HepG2 (cell line): ENCODE data around the gene TMBIM1. TPM values are rescaled to one million over a fixed set of nuclear protein-coding genes. Genes with fewer than 3 reads are reported as not detected.

Source experiments
- ATAC-seq: fragments of 200-7000 bp; cut with Tn5 transposase; 3 replicates; pipeline ENCODE4 v1.9.1; 2020; ENCODE audit warnings: mild to moderate bottlenecking, moderate library complexity
- BruUV-seq: library from RNA; stranded (reverse); fragments of 400-500 nt; replicated peaks from 2 replicates; lab custom pipeline; 2021; lab: Mats Ljungman, UMichigan
- CTCF ChIA-PET: fragments of 300-600 bp; formaldehyde crosslinking; extraction: SDS; loops from one replicate; lab custom pipeline; 2021; ENCODE audit warnings: low total read pairs, inconsistent platforms, low intra/inter-chr PET ratio; lab: Yijun Ruan, JAX
- POLR2A ChIA-PET: fragments of 350-600 bp; sonication (Branson Sonifier 250); formaldehyde crosslinking; loops from one replicate; lab custom pipeline; 2020; ENCODE audit warnings: antibody characterized with exemption, inconsistent platforms; lab: Yijun Ruan, JAX
- DNase-seq: peaks from one replicate; pipeline ENCODE4 v3.0.0-alpha.2; 2015; ENCODE audit warnings: low spot score
- FAIRE-seq: peaks from 3 replicates; lab custom pipeline; 2011; peaks lifted over from hg19 to GRCh38; lab: Jason Lieb, UNC
- H2AFZ ChIP-seq: one replicate; pipeline ENCODE4 v1.6.1; 2011; ENCODE audit warnings: low read length, inconsistent platforms
- H3K27ac ChIP-seq: fragments of 300-600 bp; 3 replicates; pipeline ENCODE4 v1.8.0; 2011; ENCODE audit warnings: mixed run types, mild to moderate bottlenecking, mixed read lengths, low read length, inconsistent platforms; ENCODE audit not compliant: insufficient read depth; ENCODE audit errors: extremely low read length
- H3K27me3 ChIP-seq, 2 experiments: fragments of 200-600 bp in 1 of 2; 2 replicates in 1 of 2; 3 replicates in 1 of 2; pipeline versions ENCODE4 v1.6.0 to v1.8.0; 2011; ENCODE audit warnings: low read length in 2 of 2, mild to moderate bottlenecking in 2 of 2, moderate library complexity in 2 of 2, inconsistent platforms in 1 of 2; ENCODE audit not compliant: insufficient read depth in 2 of 2, control insufficient read depth in 1 of 2
- H3K36me3 ChIP-seq, 2 experiments: fragments of 200-600 bp in 1 of 2; replicated peaks in 1 of 2; 2 replicates in 1 of 2; 3 replicates in 1 of 2; pipeline versions ENCODE4 v1.5.1 to v1.8.0; 2011; ENCODE audit warnings: low read length in 2 of 2, inconsistent platforms in 1 of 2; ENCODE audit not compliant: insufficient read depth in 2 of 2, control insufficient read depth in 1 of 2
- H3K4me1 ChIP-seq: 2 replicates; pipeline ENCODE4 v1.5.1; 2012; ENCODE audit warnings: low read length, inconsistent platforms; ENCODE audit not compliant: insufficient read depth
- H3K4me2 ChIP-seq: 2 replicates; pipeline ENCODE4 v1.6.0; 2011; ENCODE audit warnings: low read depth, low read length, inconsistent platforms
- H3K4me3 ChIP-seq, 3 experiments: fragments of 200-600 bp in 1 of 3; sonication (generic), shearing (Covaris generic) in 1 of 3; replicated peaks in 1 of 3; 2 replicates each; pipeline ENCODE4 v1.5.1; 2011 to 2016; ENCODE audit warnings: low read length in 3 of 3, inconsistent platforms in 2 of 3, low read depth in 2 of 3, mild to moderate bottlenecking in 2 of 3, control low read depth in 1 of 3, mixed read lengths in 1 of 3; ENCODE audit not compliant: insufficient read depth in 1 of 3
- H3K79me2 ChIP-seq: one replicate; pipeline ENCODE4 v1.6.1; 2011; ENCODE audit warnings: low read length, inconsistent platforms; ENCODE audit not compliant: insufficient read depth
- H3K9ac ChIP-seq: 2 replicates; pipeline ENCODE4 v1.6.0; 2011; ENCODE audit warnings: mild to moderate bottlenecking, low read depth, low read length, inconsistent platforms; ENCODE audit not compliant: insufficient read depth
- H3K9me3 ChIP-seq: 2 replicates; pipeline ENCODE4 v1.5.1; 2012; ENCODE audit warnings: mild to moderate bottlenecking, low read length
- H4K20me1 ChIP-seq: 2 replicates; pipeline ENCODE4 v1.6.0; 2011; ENCODE audit warnings: inconsistent platforms, mild to moderate bottlenecking, low read length, moderate library complexity; ENCODE audit not compliant: insufficient read depth
- FOXA3 ChIP-seq: IDR thresholded peaks from 2 replicates; pipeline ENCODE4 v1.6.1; 2016; ENCODE audit warnings: missing genetic modification reagents, missing compliant biosample characterization
- FOXJ3 ChIP-seq: sonication (generic); formaldehyde crosslinking; IDR thresholded peaks from 2 replicates; pipeline ENCODE4 v1.4.0; 2020; ENCODE audit warnings: missing genetic modification reagents, mild to moderate bottlenecking, borderline replicate concordance
- KLF9 ChIP-seq: IDR thresholded peaks from 2 replicates; pipeline ENCODE4 v1.6.1; 2016; ENCODE audit warnings: low read depth
- MAF1 ChIP-seq: sonication (generic); formaldehyde crosslinking; IDR thresholded peaks from 2 replicates; pipeline ENCODE4 v1.5.0; 2020; ENCODE audit warnings: missing genetic modification reagents, borderline replicate concordance
- MED1 ChIP-seq: sonication (generic); formaldehyde crosslinking; IDR thresholded peaks from 2 replicates; pipeline ENCODE4 v1.4.0; 2020; ENCODE audit warnings: missing genetic modification reagents
- NFKB2 ChIP-seq: sonication (generic); formaldehyde crosslinking; IDR thresholded peaks from 2 replicates; pipeline ENCODE4 v1.4.0; 2020; ENCODE audit warnings: missing genetic modification reagents, borderline replicate concordance
- PTBP1 ChIP-seq: fragments of 200-400 bp; formaldehyde crosslinking; IDR thresholded peaks from 2 replicates; pipeline ENCODE4 v1.6.1; 2018; ENCODE audit warnings: low read length, low read depth; ENCODE audit not compliant: poor library complexity, severe bottlenecking
- RFX3 ChIP-seq: IDR thresholded peaks from 2 replicates; pipeline ENCODE4 v1.6.1; 2016; ENCODE audit warnings: missing biosample characterization, missing genetic modification reagents
- SMAD9 ChIP-seq: sonication (generic); formaldehyde crosslinking; IDR thresholded peaks from 2 replicates; pipeline ENCODE4 v1.5.1; 2020; ENCODE audit warnings: mild to moderate bottlenecking, missing genetic modification reagents
- STAG1 ChIP-seq: sonication (generic); formaldehyde crosslinking; IDR thresholded peaks from 2 replicates; pipeline ENCODE4 v1.4.0; 2020; ENCODE audit warnings: missing genetic modification reagents
- TBL1XR1 ChIP-seq: fragments of 150-350 bp; IDR thresholded peaks from 2 replicates; pipeline ENCODE4 v1.6.1; 2014; ENCODE audit warnings: borderline replicate concordance, low read length; ENCODE audit not compliant: partially characterized antibody
- TOPORS ChIP-seq: sonication (generic); formaldehyde crosslinking; IDR thresholded peaks from 2 replicates; pipeline ENCODE4 v1.8.0; 2023; ENCODE audit warnings: mild to moderate bottlenecking, missing genetic modification reagents
- ZFYVE20 ChIP-seq: sonication (generic); formaldehyde crosslinking; IDR thresholded peaks from 2 replicates; pipeline ENCODE4 v1.8.0; 2023; ENCODE audit warnings: low read depth, mild to moderate bottlenecking, moderate library complexity, missing genetic modification reagents, borderline replicate concordance
- ZNF124 ChIP-seq: sonication (generic); formaldehyde crosslinking; IDR thresholded peaks from 2 replicates; pipeline ENCODE4 v1.4.0; 2020; ENCODE audit warnings: missing genetic modification reagents
- ZNF382 ChIP-seq: sonication (generic); formaldehyde crosslinking; IDR thresholded peaks from 2 replicates; pipeline ENCODE4 v1.5.0; 2020; ENCODE audit warnings: missing genetic modification reagents, mild to moderate bottlenecking, borderline replicate concordance
- ZNF552 ChIP-seq: sonication (generic); formaldehyde crosslinking; IDR thresholded peaks from 2 replicates; pipeline ENCODE4 v1.9.0; 2022; ENCODE audit warnings: missing genetic modification reagents, mild to moderate bottlenecking, borderline replicate concordance
- ZSCAN9 ChIP-seq: IDR thresholded peaks from 2 replicates; pipeline ENCODE4 v1.6.1; 2016; ENCODE audit warnings: borderline replicate concordance
- WGBS: methylation state at CpG from one replicate; pipeline ENCODE4 v1.1.6; 2017; ENCODE audit warnings: low lambda C conversion rate; 5-methylcytosine and 5-hydroxymethylcytosine counted together
- in situ Hi-C: cut with HindIII; loops from 2 replicates; pipeline ENCODE4 v1.10.0; 2017; ENCODE audit warnings: low pct_unique_long_range_greater_than_20kb; ENCODE audit not compliant: extremely low pct_ligation_motif_present
- intact Hi-C: fragments of 100-400 bp; cut with micrococcal nuclease; formaldehyde crosslinking; loops from one replicate; pipeline ENCODE4 v1.10.0; 2022; ENCODE audit not compliant: unreplicated experiment
- polyA plus RNA-seq, 8 experiments: library from polyadenylated mRNA; depleted of rRNA in 3 of 8; stranded (reverse) in 7 of 8; unstranded in 1 of 8; fragments of >200 nt; fragmentation: Illumina TruSeq in 4 of 8; extraction: Trizol in 4 of 8; gene quantifications; 2 replicates each; pipeline versions ENCODE4 v1.2.1 to v1.2.3, GENCODE V29; 2011 to 2016; ENCODE audit warnings: low read depth in 4 of 8, missing spikeins in 1 of 8, mixed read lengths in 1 of 8; ENCODE audit not compliant: insufficient read depth in 1 of 8
- total RNA-seq, 5 experiments: library from RNA; depleted of rRNA; stranded (reverse); fragments of >200 nt; fragmentation: Illumina TruSeq; extraction: Trizol; gene quantifications; 2 replicates each; pipeline ENCODE4 v1.2.3, GENCODE V29; 2016; ENCODE audit warnings: low read depth in 1 of 5
- TF ChIP-seq, protein P1 (sequence below): sonication (generic); formaldehyde crosslinking; IDR thresholded peaks from 2 replicates; pipeline ENCODE4 v1.9.0; 2021; ENCODE audit warnings: missing genetic modification reagents, borderline replicate concordance

TMBIM1 gene
- total and polyA plus RNA-seq, 2 of the 13 experiments (the other 11 are each of a cell fraction or from before 2014, with no cell fraction given): 127 to 139 TPM

DNA sequence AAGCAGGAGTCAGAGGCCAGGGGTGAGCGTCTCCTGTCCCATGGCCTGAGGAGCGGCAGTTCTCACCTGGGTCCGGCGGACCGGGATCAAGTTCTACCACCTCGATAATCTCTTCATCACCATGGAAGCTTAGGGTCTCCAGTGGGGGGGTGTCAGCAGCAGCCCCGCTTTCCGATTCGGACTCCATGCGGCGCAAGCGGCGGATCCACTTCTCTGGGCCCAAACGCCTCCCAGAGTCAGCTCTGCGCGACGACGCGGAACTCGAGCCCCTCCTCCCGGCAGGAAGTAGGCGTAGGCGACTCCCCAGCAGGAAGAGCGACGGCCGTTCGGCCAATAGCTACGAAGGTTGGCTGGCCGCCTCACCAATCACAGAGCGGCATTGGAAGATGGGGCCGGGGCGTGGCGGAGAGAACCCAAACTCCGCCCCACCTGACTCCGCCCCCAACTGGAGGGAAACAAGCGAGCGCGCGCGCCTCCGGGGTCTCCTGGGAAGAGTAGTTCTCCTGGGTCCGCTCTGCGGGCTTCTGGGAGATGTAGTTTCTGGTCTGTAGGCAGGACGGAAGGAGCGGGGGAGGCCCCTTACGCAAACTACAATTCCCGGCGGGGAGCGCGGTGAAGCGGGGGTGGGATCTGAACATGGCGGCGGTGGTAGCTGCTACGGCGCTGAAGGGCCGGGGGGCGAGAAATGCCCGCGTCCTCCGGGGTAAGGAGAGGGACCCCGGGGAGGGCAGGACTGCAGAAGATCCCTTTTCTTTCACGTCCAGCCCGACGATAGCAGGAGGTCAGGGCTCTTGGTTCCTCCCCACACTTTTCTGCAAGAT, 22.2 kb downstream of the TMBIM1 start, which contains the start of the genes AAMP and PNKD:
Gene AAMP (minus strand): TSS at position 238 of the 821 bp plus-strand sequence. CDS start 51 bp downstream, at position 187.
Gene PNKD (plus strand): TSS at position 620 of the 821 bp plus-strand sequence. CDS start 17 bp downstream, at position 637.
- no TSS peak for BruUV-seq
- CTCF ChIA-PET: interaction anchor here (1.2 to 1.4 kb wide), 2 partner anchors 84 to 196 kb away, joined by 4 read pairs; no protein-coding TSS in a partner anchor
- DNase-seq (peak; percentile 100), FAIRE-seq (peak; percentile 95), ATAC-seq (peak; percentile 87)
- peak within 1 kb of the TSS; percentile 92 for H3K9ac ChIP-seq
- no peaks in the 10 kb centered on the region for H4K20me1 ChIP-seq
- peak within 1 kb of the TSS; percentile 78 to 97 (median 96) for H3K4me3 ChIP-seq
- WGBS: 2% methylated on average over 33 of the region's 64 CpGs
- H3K27ac ChIP-seq: peak within 1 kb of the TSS; percentile 80
- no peaks in the 10 kb centered on the region for H3K9me3 ChIP-seq
- POLR2A ChIA-PET: interaction anchor here (0.8 to 7.5 kb wide), 23 partner anchors 11 to 1772 kb away, joined by 3 to 121 read pairs (median 5); partner anchors contain the start of genes ARPC2, BCS1L, CATIP and CTDSP1
- no peaks in the 10 kb centered on the region; a peak in 1 of 5 replicates for H3K27me3 ChIP-seq
- intact Hi-C loops (loop anchor here (1.0 to 5.0 kb wide), 4 partner anchors 17 to 83 kb away; partner anchors contain the start of gene ARPC2), in situ Hi-C loops (loop anchor here (5.0 to 10.0 kb wide), 2 partner anchors 195 to 377 kb away; no protein-coding TSS in a partner anchor)
- peaks cover 58% of the 10 kb centered on the region for H3K4me1 ChIP-seq
- H3K36me3 ChIP-seq: peaks cover 19 to 43% of the 10 kb centered on the region in 2 experiments
- H2AFZ ChIP-seq: peak within 1 kb of the TSS; percentile 5
- peak within 1 kb of the TSS; percentile 99 for H3K4me2 ChIP-seq
- peaks cover 21% of the 10 kb centered on the region for H3K79me2 ChIP-seq
- TF ChIP-seq KLF9 (CRISPR knock-in tag) (peak; percentile 58; the same call in 1 of the 2 replicates), FOXA3 (peak; percentile 71), SMAD9 (CRISPR knock-in tag) (no peak; the same call in 1 of the 2 replicates), FOXJ3 (CRISPR knock-in tag) (peak; percentile 58; the same call in 1 of the 2 replicates), TBL1XR1 (peak; percentile 51), ZFYVE20 (CRISPR knock-in tag) (no peak), STAG1 (CRISPR knock-in tag) (peak; percentile 34), ZNF382 (no peak), ZNF552 (CRISPR knock-in tag) (peak; percentile 92; the same call in 1 of the 2 replicates), PTBP1 (peak; percentile 48), ZNF124 (peak; percentile 76; the same call in 1 of the 2 replicates), NFKB2 (peak; percentile 68), TOPORS (CRISPR knock-in tag) (peak; percentile 20; the same call in 1 of the 2 replicates), MAF1 (CRISPR knock-in tag) (0 out of 2 replicates have a peak, but pooled peaks have one; percentile 19), MED1 (CRISPR knock-in tag) (peak; percentile 34; the same call in 1 of the 2 replicates), ZSCAN9 (CRISPR knock-in tag) (peak; percentile 62; the same call in 1 of the 2 replicates), RFX3 (CRISPR knock-in tag) (no peak)
- TF ChIP-seq, protein P1, sequence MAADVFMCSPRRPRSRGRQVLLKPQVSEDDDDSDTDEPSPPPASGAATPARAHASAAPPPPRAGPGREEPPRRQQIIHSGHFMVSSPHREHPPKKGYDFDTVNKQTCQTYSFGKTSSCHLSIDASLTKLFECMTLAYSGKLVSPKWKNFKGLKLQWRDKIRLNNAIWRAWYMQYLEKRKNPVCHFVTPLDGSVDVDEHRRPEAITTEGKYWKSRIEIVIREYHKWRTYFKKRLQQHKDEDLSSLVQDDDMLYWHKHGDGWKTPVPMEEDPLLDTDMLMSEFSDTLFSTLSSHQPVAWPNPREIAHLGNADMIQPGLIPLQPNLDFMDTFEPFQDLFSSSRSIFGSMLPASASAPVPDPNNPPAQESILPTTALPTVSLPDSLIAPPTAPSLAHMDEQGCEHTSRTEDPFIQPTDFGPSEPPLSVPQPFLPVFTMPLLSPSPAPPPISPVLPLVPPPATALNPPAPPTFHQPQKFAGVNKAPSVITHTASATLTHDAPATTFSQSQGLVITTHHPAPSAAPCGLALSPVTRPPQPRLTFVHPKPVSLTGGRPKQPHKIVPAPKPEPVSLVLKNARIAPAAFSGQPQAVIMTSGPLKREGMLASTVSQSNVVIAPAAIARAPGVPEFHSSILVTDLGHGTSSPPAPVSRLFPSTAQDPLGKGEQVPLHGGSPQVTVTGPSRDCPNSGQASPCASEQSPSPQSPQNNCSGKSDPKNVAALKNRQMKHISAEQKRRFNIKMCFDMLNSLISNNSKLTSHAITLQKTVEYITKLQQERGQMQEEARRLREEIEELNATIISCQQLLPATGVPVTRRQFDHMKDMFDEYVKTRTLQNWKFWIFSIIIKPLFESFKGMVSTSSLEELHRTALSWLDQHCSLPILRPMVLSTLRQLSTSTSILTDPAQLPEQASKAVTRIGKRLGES (CRISPR knock-in tag): peak; percentile 78; the same call in 1 of the 2 replicates
